Right atrium auricular region (tissue), 2 donors: ENCODE data around the gene SUSD4. TPM values are rescaled to one million over a fixed set of nuclear protein-coding genes. Genes with fewer than 3 reads are reported as not detected.

Source experiments
- DNase-seq: peaks from one replicate; pipeline ENCODE4 v3.0.0-alpha.2; 2019; ENCODE audit warnings: low spot score
- H3K27ac ChIP-seq, 2 donors: fragments of 200-600 bp; sonication (generic); 1 replicate in 1 of 2; 2 replicates in 1 of 2; pipeline ENCODE4 v1.5.1; 2016 to 2019
- H3K27me3 ChIP-seq, 2 donors: fragments of 200-600 bp; sonication (generic); one replicate each; pipeline versions ENCODE4 v1.5.1 to v1.6.0; 2017 to 2019
- H3K36me3 ChIP-seq: fragments of 200-600 bp; sonication (generic); one replicate; pipeline ENCODE4 v1.5.1; 2016
- H3K4me1 ChIP-seq, 2 donors: fragments of 200-600 bp; sonication (generic); one replicate each; pipeline versions ENCODE4 v1.5.1 to v1.6.0; 2017 to 2019
- H3K4me3 ChIP-seq, 2 donors: fragments of 200-600 bp; sonication (generic); 1 replicate in 1 of 2; 2 replicates in 1 of 2; pipeline ENCODE4 v1.5.1; 2017 to 2019; ENCODE audit warnings: mild to moderate bottlenecking in 1 of 2, moderate library complexity in 1 of 2
- H3K9me3 ChIP-seq, 2 donors: fragments of 200-600 bp; sonication (generic); one replicate each; pipeline ENCODE4 v1.5.1; 2019
- CTCF ChIP-seq, 2 donors: fragments of 200-600 bp; sonication (generic); IDR thresholded peaks; one replicate each; pipeline ENCODE4 v1.5.1; 2019; ENCODE audit warnings: antibody characterized with exemption in 2 of 2
- total RNA-seq, 2 donors: library from RNA; depleted of rRNA; stranded (reverse); fragments of >200 nt; gene quantifications; one replicate each; pipeline ENCODE4 v1.1.0, GENCODE V29; 2016

SUSD4 gene
- total RNA-seq, 2 donors from 2014 or later, result 8.9 to 17.7 TPM

- no peak for TF ChIP-seq CTCF (IDR thresholded peaks at IDR 0.05)
- no peaks in the 10 kb centered on the region for H3K36me3 ChIP-seq
- no peaks in the 10 kb centered on the region for H3K27me3 ChIP-seq
- no peak for DNase-seq
- no peak overlapping the region for H3K27ac ChIP-seq
- H3K4me1 ChIP-seq, result peaks cover 0 to 29% of the 10 kb centered on the region in 2 donors
- H3K4me3 ChIP-seq, result no peak overlapping the region
- H3K9me3 ChIP-seq, result no peaks in the 10 kb centered on the region
These were observed 17.7 kb downstream of the SUSD4 start for GRCh38 chr1:223346311-223346710.

- no peak for TF ChIP-seq CTCF (IDR thresholded peaks at IDR 0.05)
- no peaks in the 10 kb centered on the region for H3K36me3 ChIP-seq
- H3K4me3 ChIP-seq, result no peak overlapping the region
- no peaks in the 10 kb centered on the region for H3K9me3 ChIP-seq
- no peaks in the 10 kb centered on the region for H3K27me3 ChIP-seq
- no peak for DNase-seq
- H3K4me1 ChIP-seq, result peaks cover 0 to 35% of the 10 kb centered on the region in 2 donors
- H3K27ac ChIP-seq, result no peak overlapping the region
These were observed 18.3 kb downstream of the SUSD4 start for GRCh38 chr1:223345720-223346119.

GRCh38 chr1:223344491-223344890 is 19.5 kb downstream of the SUSD4 start:
- no peaks in the 10 kb centered on the region for H3K9me3 ChIP-seq
- DNase-seq, result no peak
- no peaks in the 10 kb centered on the region for H3K27me3 ChIP-seq
- H3K4me1 ChIP-seq, result peaks cover 0 to 44% of the 10 kb centered on the region in 2 donors
- TF ChIP-seq CTCF (IDR thresholded peaks at IDR 0.05), result no peak
- no peaks in the 10 kb centered on the region for H3K36me3 ChIP-seq
- H3K27ac ChIP-seq, result peak overlapping the region; percentile 40 to 67
- H3K4me3 ChIP-seq, result no peak overlapping the region

GRCh38 chr1:223343692-223344091 is 20.3 kb downstream of the SUSD4 start:
- TF ChIP-seq CTCF (IDR thresholded peaks at IDR 0.05), result no peak
- H3K4me1 ChIP-seq, result peaks cover 0 to 51% of the 10 kb centered on the region in 2 donors
- H3K9me3 ChIP-seq, result no peaks in the 10 kb centered on the region
- no peaks in the 10 kb centered on the region for H3K27me3 ChIP-seq
- no peak overlapping the region for H3K4me3 ChIP-seq
- DNase-seq, result peak; percentile 65
- peak overlapping the region; percentile 40 to 67 for H3K27ac ChIP-seq
- no peaks in the 10 kb centered on the region for H3K36me3 ChIP-seq

- peaks cover 0 to 71% of the 10 kb centered on the region in 2 donors for H3K4me1 ChIP-seq
- H3K9me3 ChIP-seq, result no peaks in the 10 kb centered on the region
- H3K27me3 ChIP-seq, result no peaks in the 10 kb centered on the region
- H3K27ac ChIP-seq, result peak overlapping the region; percentile 70 to 77
- no peak for TF ChIP-seq CTCF (IDR thresholded peaks at IDR 0.05)
- DNase-seq, result no peak
- H3K36me3 ChIP-seq, result no peaks in the 10 kb centered on the region
- no peak overlapping the region for H3K4me3 ChIP-seq
These were observed 22.9 kb downstream of the SUSD4 start for GRCh38 chr1:223341121-223341520.

GRCh38 chr1:223340637-223341036 is 23.3 kb downstream of the SUSD4 start:
- no peak for DNase-seq
- Histone ChIP-seq H3K36me3 (no peaks in the 10 kb centered on the region), H3K4me1 (peaks cover 0 to 71% of the 10 kb centered on the region in 2 donors), H3K4me3 (no peak overlapping the region), H3K9me3 (no peaks in the 10 kb centered on the region), H3K27ac (peak overlapping the region; percentile 70 to 77), H3K27me3 (no peaks in the 10 kb centered on the region)
- no peak for TF ChIP-seq CTCF (IDR thresholded peaks at IDR 0.05)
